Ascending aorta (tissue), 2 donors: Measurements from ENCODE around the gene TRMT61A. TPM values are rescaled to one million over a fixed set of nuclear protein-coding genes. Genes with fewer than 3 reads are reported as not detected.

ENCODE experiments used
- DNase-seq, 2 donors: peaks; one replicate each; pipeline ENCODE4 v3.0.0-alpha.2; 2019; ENCODE audit warnings: low spot score in 2 of 2
- H3K27ac ChIP-seq, 2 donors: fragments of 200-600 bp; sonication (generic); one replicate each; pipeline ENCODE4 v1.5.1; 2016 to 2017; ENCODE audit warnings: mild to moderate bottlenecking in 1 of 2
- H3K27me3 ChIP-seq: fragments of 200-600 bp; sonication (generic); one replicate; pipeline ENCODE4 v1.5.1; 2017
- H3K36me3 ChIP-seq, 2 donors: fragments of 200-600 bp; sonication (generic); one replicate each; pipeline ENCODE4 v1.5.1; 2016
- H3K4me1 ChIP-seq, 2 donors: fragments of 200-600 bp; sonication (generic); one replicate each; pipeline ENCODE4 v1.5.1; 2016 to 2017; ENCODE audit warnings: mild to moderate bottlenecking in 1 of 2
- H3K4me3 ChIP-seq, 2 donors: fragments of 200-600 bp; sonication (generic); one replicate each; pipeline ENCODE4 v1.5.1; 2016 to 2017; ENCODE audit warnings: mild to moderate bottlenecking in 1 of 2
- H3K9me3 ChIP-seq, 2 donors: fragments of 200-600 bp; sonication (generic); one replicate each; pipeline ENCODE4 v1.5.1; 2016
- CTCF ChIP-seq, 3 experiments: fragments of 200-600 bp in 2 of 3; fragments of 450-650 bp in 1 of 3; sonication (generic) in 2 of 3; IDR thresholded peaks; one replicate each; pipeline ENCODE4 v1.5.1; 2016 to 2019; ENCODE audit warnings: antibody characterized with exemption in 3 of 3, mild to moderate bottlenecking in 1 of 3, moderate library complexity in 1 of 3
- intact Hi-C: fragments of 100-400 bp; cut with DNase I; formaldehyde crosslinking; loops from one replicate; pipeline ENCODE4 v1.15.1; 2023
- total RNA-seq: library from RNA; depleted of rRNA; stranded (reverse); fragments of >200 nt; gene quantifications from one replicate; pipeline ENCODE4 v1.1.0, GENCODE V29; 2016

TRMT61A gene
- total RNA-seq, 1 donor from 2014 or later = 31.2 TPM

GRCh38 chr14:103516426-103517173, 12.4 kb upstream of the TRMT61A start:
- Histone ChIP-seq H3K4me3 (no peak overlapping the region), H3K4me1 (peaks cover 29 to 51% of the 10 kb centered on the region in 2 donors), H3K9me3 (no peaks in the 10 kb centered on the region), H3K36me3 (peaks cover 0 to under 1% of the 10 kb centered on the region in 2 donors), H3K27ac (peak overlapping the region; percentile 59 to 82), H3K27me3 (no peaks in the 10 kb centered on the region)
- DNase-seq = no peak
- TF ChIP-seq CTCF (IDR thresholded peaks at IDR 0.05) = no peak
- intact Hi-C loops = loop anchor here (5.0 kb wide), 1 partner anchor 111 kb away; the partner anchor contains the start of gene KLC1

GRCh38 chr14:103517174-103517566, 11.8 kb upstream of the TRMT61A start:
- Histone ChIP-seq H3K27me3 (no peaks in the 10 kb centered on the region), H3K36me3 (no peaks in the 10 kb centered on the region), H3K27ac (peak overlapping the region; percentile 79 to 82), H3K4me1 (peaks cover 33 to 51% of the 10 kb centered on the region in 2 donors), H3K9me3 (no peaks in the 10 kb centered on the region), H3K4me3 (no peak overlapping the region)
- no peak for DNase-seq
- intact Hi-C loops = loop anchor here (5.0 kb wide), 1 partner anchor 110 kb away; the partner anchor contains the start of gene KLC1
- TF ChIP-seq CTCF (IDR thresholded peaks at IDR 0.05) = no peak

- DNase-seq = no peak
- Histone ChIP-seq H3K9me3 (no peaks in the 10 kb centered on the region), H3K4me3 (no peak overlapping the region), H3K27ac (peak overlapping the region; percentile 79 to 82), H3K27me3 (no peaks in the 10 kb centered on the region), H3K4me1 (peaks cover 30 to 45% of the 10 kb centered on the region in 2 donors), H3K36me3 (no peaks in the 10 kb centered on the region)
- intact Hi-C loops = loop anchor here (1.0 to 5.0 kb wide), 2 partner anchors 29 to 109 kb away; partner anchors contain the start of gene KLC1
- TF ChIP-seq CTCF (IDR thresholded peaks at IDR 0.05) = no peak
These were observed 11.1 kb upstream of the TRMT61A start for GRCh38 chr14:103517721-103518421.

- Histone ChIP-seq H3K36me3 (no peaks in the 10 kb centered on the region), H3K27ac (peak overlapping the region; percentile 79 to 82), H3K4me1 (peaks cover 31 to 43% of the 10 kb centered on the region in 2 donors), H3K27me3 (no peaks in the 10 kb centered on the region), H3K4me3 (no peak overlapping the region), H3K9me3 (no peaks in the 10 kb centered on the region)
- TF ChIP-seq CTCF (IDR thresholded peaks at IDR 0.05) = peak; percentile 87 to 96 (median 89)
- intact Hi-C loops = loop anchor here (1.0 to 5.0 kb wide), 2 partner anchors 29 to 109 kb away; partner anchors contain the start of gene KLC1
- no peak for DNase-seq
These were observed 10.5 kb upstream of the TRMT61A start for GRCh38 chr14:103518422-103519042.

- TF ChIP-seq CTCF (IDR thresholded peaks at IDR 0.05) = no peak
- Histone ChIP-seq H3K36me3 (no peaks in the 10 kb centered on the region), H3K27ac (peak overlapping the region; percentile 79 to 82), H3K4me1 (peaks cover 25 to 37% of the 10 kb centered on the region in 2 donors), H3K4me3 (no peak overlapping the region), H3K9me3 (no peaks in the 10 kb centered on the region), H3K27me3 (no peaks in the 10 kb centered on the region)
- intact Hi-C loops = loop anchor here (5.0 kb wide), 1 partner anchor 108 kb away; the partner anchor contains the start of gene KLC1
- DNase-seq = no peak
These were observed 9.8 kb upstream of the TRMT61A start for GRCh38 chr14:103519043-103519836.
